OCI-LY7 (cell line): ENCODE results near the gene PIH1D2. TPM values are rescaled to one million over a fixed set of nuclear protein-coding genes. Genes with fewer than 3 reads are reported as not detected.

Experiments used
- BruUV-seq: library from RNA; stranded (reverse); fragments of 400-500 nt; replicated peaks from 2 replicates; lab custom pipeline; 2021; lab: Mats Ljungman, UMichigan
- CTCF ChIA-PET: fragments of 300-600 bp; sonication (Branson Sonifier 250); formaldehyde crosslinking; loops from one replicate; lab custom pipeline; 2022; ENCODE audit warnings: antibody characterized with exemption; ENCODE audit not compliant: unreplicated experiment; lab: Charles Lee
- POLR2A ChIA-PET: fragments of 300-600 bp; sonication (Branson Sonifier 250); formaldehyde crosslinking; loops from one replicate; lab custom pipeline; 2022; ENCODE audit warnings: antibody characterized with exemption; lab: Charles Lee
- DNase-seq: peaks from one replicate; pipeline ENCODE4 v3.0.0-alpha.2; 2015; ENCODE audit warnings: low spot score
- H2AFZ ChIP-seq: fragments of 200-600 bp; sonication (generic), shearing (Covaris generic); 2 replicates; pipeline ENCODE4 v1.6.1; 2014; ENCODE audit warnings: mild to moderate bottlenecking, antibody characterized with exemption, low read length, moderate library complexity
- H3K27ac ChIP-seq: fragments of 200-600 bp; sonication (generic); 2 replicates; pipeline ENCODE4 v1.5.1; 2014; ENCODE audit warnings: mixed run types, low read depth, mild to moderate bottlenecking, moderate library complexity, low read length, inconsistent platforms; ENCODE audit not compliant: poor library complexity, severe bottlenecking
- H3K36me3 ChIP-seq: fragments of 200-600 bp; sonication (generic); 2 replicates; pipeline ENCODE4 v1.6.1; 2014; ENCODE audit warnings: mild to moderate bottlenecking, antibody characterized with exemption, low read length, moderate library complexity, mixed read lengths; ENCODE audit not compliant: insufficient read depth
- H3K4me1 ChIP-seq: fragments of 200-600 bp; sonication (generic); 2 replicates; pipeline ENCODE4 v1.5.1; 2014; ENCODE audit warnings: mild to moderate bottlenecking, low read length; ENCODE audit not compliant: insufficient read depth, poor library complexity, severe bottlenecking
- H3K4me2 ChIP-seq: fragments of 200-600 bp; sonication (generic); 2 replicates; pipeline ENCODE4 v1.6.1; 2014; ENCODE audit warnings: mild to moderate bottlenecking, low read length
- H3K4me3 ChIP-seq: fragments of 200-600 bp; sonication (generic); 2 replicates; pipeline ENCODE4 v1.5.1; 2014; ENCODE audit warnings: mild to moderate bottlenecking, low read depth, low read length; ENCODE audit not compliant: poor library complexity, severe bottlenecking
- H3K79me2 ChIP-seq: fragments of 200-600 bp; sonication (generic); 2 replicates; pipeline ENCODE4 v1.6.1; 2016; ENCODE audit warnings: low read depth, mild to moderate bottlenecking, low read length, moderate library complexity, mixed read lengths; ENCODE audit not compliant: insufficient read depth
- H3K9me2 ChIP-seq: fragments of 200-600 bp; sonication (generic); 2 replicates; pipeline ENCODE4 v1.6.1; 2016; ENCODE audit warnings: mild to moderate bottlenecking, low read length, mixed read lengths; ENCODE audit not compliant: insufficient read depth
- H3K9me3 ChIP-seq: fragments of 200-600 bp; sonication (generic); 2 replicates; pipeline ENCODE4 v1.6.1; 2014; ENCODE audit warnings: mild to moderate bottlenecking, mixed run types, low read length, mixed read lengths
- H4K20me1 ChIP-seq: fragments of 200-600 bp; sonication (generic); 2 replicates; pipeline ENCODE4 v1.6.1; 2014; ENCODE audit warnings: mild to moderate bottlenecking, antibody characterized with exemption, low read length, moderate library complexity, mixed read lengths; ENCODE audit not compliant: insufficient read depth
- CTCF ChIP-seq: fragments of 200-600 bp; sonication (generic); conservative IDR thresholded peaks from 2 replicates; pipeline ENCODE4 v1.5.1; 2014; ENCODE audit warnings: mild to moderate bottlenecking, antibody characterized with exemption, low read length, moderate library complexity, mixed read lengths
- EZH2phosphoT487 ChIP-seq: fragments of 200-600 bp; sonication (generic); IDR thresholded peaks from 2 replicates; pipeline ENCODE4 v1.6.1; 2018; ENCODE audit warnings: low read depth, borderline replicate concordance, mild to moderate bottlenecking, mixed run types, antibody characterized with exemption, low read length, moderate library complexity, mixed read lengths
- intact Hi-C: fragments of 100-400 bp; cut with micrococcal nuclease; formaldehyde crosslinking; loops from one replicate; pipeline ENCODE4 v1.10.0; 2022; ENCODE audit not compliant: unreplicated experiment
- total RNA-seq, 2 experiments: library from RNA; depleted of rRNA in 1 of 2; stranded (reverse); fragments of >200 nt in 1 of 2; shearing (Covaris generic) in 1 of 2; gene quantifications; 2 replicates each; pipeline ENCODE4 v1.2.3, GENCODE V29; 2014 to 2022

The PIH1D2 gene
- total RNA-seq, 2 experiments from 2014 or later, result 1.3 to 2.6 TPM

DNA sequence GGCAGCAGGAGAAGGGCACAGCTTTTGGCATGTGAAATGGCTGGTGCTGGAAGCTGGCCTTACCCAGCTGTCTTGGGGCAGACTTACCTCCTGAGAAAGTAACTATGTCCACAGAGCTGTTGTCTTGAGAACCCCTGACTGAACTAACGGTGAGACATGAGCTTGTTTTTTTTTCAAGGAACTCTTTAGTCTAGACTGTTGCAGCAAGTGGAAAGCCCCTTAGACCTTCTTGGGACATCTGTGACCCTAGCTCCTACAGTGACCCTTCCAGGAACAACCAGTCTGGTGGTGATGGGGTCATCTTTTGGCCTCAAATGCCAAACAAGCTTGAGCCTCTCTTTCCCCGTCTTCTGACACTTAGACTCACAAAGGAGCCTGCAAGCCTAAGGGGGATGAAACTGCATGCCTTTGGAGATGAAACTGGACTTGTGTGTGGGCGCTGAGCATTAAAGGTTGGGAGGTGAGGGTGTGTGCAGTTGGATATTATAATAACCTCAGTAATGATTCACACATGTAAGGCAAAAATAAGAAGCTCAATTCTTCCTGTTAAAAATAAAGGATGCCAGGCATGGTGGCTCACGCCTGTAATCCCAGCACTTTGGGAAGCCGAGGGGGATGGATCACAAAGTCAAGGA, 48.3 kb upstream of the PIH1D2 start:
- CTCF ChIA-PET, result interaction anchor here (1.1 kb wide), 1 partner anchor 9 kb away, joined by 5 read pairs; no protein-coding TSS in a partner anchor
- intact Hi-C loops, result no loop called here
- Histone ChIP-seq H3K27ac (no peak overlapping the region), H3K4me2 (no peak overlapping the region), H3K4me3 (no peak overlapping the region), H2AFZ (no peak overlapping the region), H3K9me3 (no peaks in the 10 kb centered on the region), H3K9me2 (no peaks in the 10 kb centered on the region), H3K79me2 (no peaks in the 10 kb centered on the region), H4K20me1 (no peaks in the 10 kb centered on the region), H3K36me3 (no peaks in the 10 kb centered on the region), H3K4me1 (no peaks in the 10 kb centered on the region)
- TF ChIP-seq EZH2phosphoT487 (no peak), CTCF (no peak)
- no peak for DNase-seq
- BruUV-seq, result no TSS peak
- POLR2A ChIA-PET, result interaction anchor here (0.9 to 1.3 kb wide), 3 partner anchors 22 to 47 kb away, joined by 3 to 5 read pairs (median 3); no protein-coding TSS in a partner anchor

- H4K20me1 ChIP-seq, result no peaks in the 10 kb centered on the region
- POLR2A ChIA-PET, result interaction anchor here (0.6 kb wide), 2 partner anchors 311 to 324 kb away, joined by 3 read pairs; no protein-coding TSS in a partner anchor
- H3K36me3 ChIP-seq, result no peaks in the 10 kb centered on the region
- intact Hi-C loops, result no loop called here
- no TSS peak for BruUV-seq
- no peak for TF ChIP-seq EZH2phosphoT487
- no peak for TF ChIP-seq CTCF
- no peak overlapping the region for H2AFZ ChIP-seq
- CTCF ChIA-PET, result no interaction called here
- H3K79me2 ChIP-seq, result no peaks in the 10 kb centered on the region
- H3K27ac ChIP-seq, result no peak overlapping the region
- no peak overlapping the region for H3K4me3 ChIP-seq
- no peaks in the 10 kb centered on the region for H3K4me1 ChIP-seq
- no peak for DNase-seq
- no peaks in the 10 kb centered on the region for H3K9me3 ChIP-seq
- no peaks in the 10 kb centered on the region for H3K9me2 ChIP-seq
- no peak overlapping the region for H3K4me2 ChIP-seq
Observed at GRCh38 chr11:112118176-112118575, 44.4 kb upstream of the PIH1D2 start.

DNA sequence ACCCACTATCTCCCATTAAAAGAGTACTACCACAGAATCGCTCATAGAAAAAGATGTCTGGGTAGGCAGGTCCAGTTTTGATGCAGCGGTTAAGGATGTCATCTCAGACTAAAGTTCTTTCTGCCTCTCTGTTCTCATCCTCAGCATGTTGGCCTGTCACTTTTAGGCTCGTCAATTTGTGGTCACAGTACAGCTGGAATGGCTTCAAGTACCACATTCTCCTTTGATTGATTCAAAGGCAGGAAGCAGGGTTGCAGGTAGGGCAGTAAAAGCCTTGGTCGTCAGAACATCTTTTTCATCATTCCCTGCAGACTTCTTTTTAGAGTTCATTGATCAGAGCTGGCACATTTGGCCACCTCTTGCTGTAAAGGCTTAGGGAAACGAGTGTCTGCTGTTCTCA, 41.6 kb upstream of the PIH1D2 start:
- Histone ChIP-seq H3K79me2 (no peaks in the 10 kb centered on the region), H3K4me1 (no peaks in the 10 kb centered on the region)
- CTCF ChIA-PET, result no interaction called here

More for the DNA sequence above, 41.6 kb upstream of the PIH1D2 start:
- H2AFZ ChIP-seq, result no peak overlapping the region
- no TSS peak for BruUV-seq
- H3K9me2 ChIP-seq, result no peaks in the 10 kb centered on the region
- intact Hi-C loops, result no loop called here
- no peak overlapping the region for H3K4me2 ChIP-seq
- TF ChIP-seq CTCF (no peak), EZH2phosphoT487 (no peak)
- no peak overlapping the region for H3K27ac ChIP-seq
- H3K36me3 ChIP-seq, result no peaks in the 10 kb centered on the region
- POLR2A ChIA-PET, result interaction anchor here (1.2 to 1.3 kb wide), 2 partner anchors 11 to 167 kb away, joined by 3 read pairs; no protein-coding TSS in a partner anchor
- H4K20me1 ChIP-seq, result no peaks in the 10 kb centered on the region
- no peak overlapping the region for H3K4me3 ChIP-seq
- no peak for DNase-seq
- H3K9me3 ChIP-seq, result 0 out of 2 replicates have a peak, but pooled peaks cover 7% of the 10 kb centered on the region
